Measurements from ENCODE around the gene HS3ST3B1. TPM values are rescaled to one million over a fixed set of nuclear protein-coding genes. Genes with fewer than 3 reads are reported as not detected.

Gene HS3ST3B1
- polyA plus RNA-seq, 1 of the 3 experiments (the other 2 are of a cell fraction) = 0.67 TPM

GRCh38 chr17:14294876-14295275, 6.0 kb upstream of the HS3ST3B1 start (continued):
- TF ChIP-seq REST (IDR thresholded peaks at IDR 0.05; ENCODE audit: low read depth, low read length) (no peak), MAX (IDR thresholded peaks at IDR 0.05; ENCODE audit: low read depth) (no peak), SMC3 (IDR thresholded peaks at IDR 0.05; ENCODE audit: low read depth, low read length) (no peak), EZH2phosphoT487 (IDR thresholded peaks at IDR 0.05; ENCODE audit: borderline replicate concordance, low read depth) (no peak), RXRA (IDR thresholded peaks at IDR 0.05; ENCODE audit: borderline replicate concordance, low read depth) (no peak), JUND (IDR thresholded peaks at IDR 0.05) (no peak)

GRCh38 chr17:14295676-14296075, 5.2 kb upstream of the HS3ST3B1 start:
- Histone ChIP-seq H3K27me3 (ENCODE audit: insufficient read depth) (peaks cover 61% of the 10 kb centered on the region), H3K4me3 (ENCODE audit: low read depth in 2 of 2, low read length in 1 of 2) (no peak overlapping the region), H3F3A (replicated peaks; ENCODE audit: insufficient read depth) (no peaks in the 10 kb centered on the region), H3K4me1 (ENCODE audit: control insufficient read depth in 1 of 2, insufficient read depth in 2 of 2, low read depth in 1 of 2, low read length in 1 of 2) (peaks cover 0 to 3% of the 10 kb centered on the region in 2 experiments; a peak in 2 of 4 replicates), H3K9me3 (no peaks in the 10 kb centered on the region), H3K9ac (no peak overlapping the region), H3K9me2 (no peaks in the 10 kb centered on the region), H2AFZ (ENCODE audit: low read depth) (no peak overlapping the region), H3K36me3 (replicated peaks in 1 of 2; ENCODE audit: control insufficient read depth in 1 of 2, insufficient read depth in 2 of 2, low read length in 1 of 2) (no peaks in the 10 kb centered on the region), H3K4me2 (no peak overlapping the region), H3K79me2 (ENCODE audit: insufficient read depth) (no peaks in the 10 kb centered on the region), H3K27ac (ENCODE audit: low read depth in 2 of 2, low read length in 1 of 2) (no peak overlapping the region), H4K20me1 (ENCODE audit: insufficient read depth) (no peaks in the 10 kb centered on the region)
- DNase-seq = no peak
- ChIA-PET CTCF (no interaction called here), POLR2A (no interaction called here)
- TF ChIP-seq MEF2A (IDR thresholded peaks at IDR 0.05; ENCODE audit: borderline replicate concordance, low read depth) (no peak), GATA2 (CRISPR knock-in tag; IDR thresholded peaks at IDR 0.05) (no peak), EP300 (IDR thresholded peaks at IDR 0.05; ENCODE audit: borderline replicate concordance in 1 of 2, low read depth in 1 of 2, low read length in 1 of 2) (no peak), NFIC (IDR thresholded peaks at IDR 0.05; ENCODE audit: borderline replicate concordance) (no peak), TAF1 (IDR thresholded peaks at IDR 0.05; ENCODE audit: borderline replicate concordance, low read depth, low read length) (no peak), EZH2phosphoT487 (IDR thresholded peaks at IDR 0.05; ENCODE audit: borderline replicate concordance, low read depth) (no peak), FOXJ3 (CRISPR knock-in tag; IDR thresholded peaks at IDR 0.05) (no peak), SIN3A (IDR thresholded peaks at IDR 0.05; ENCODE audit: borderline replicate concordance, low read depth, low read length) (no peak), FOXM1 (IDR thresholded peaks at IDR 0.05; ENCODE audit: low read depth) (no peak), REST (IDR thresholded peaks at IDR 0.05; ENCODE audit: low read depth, low read length) (no peak), MXI1 (IDR thresholded peaks at IDR 0.05; ENCODE audit: low read depth, low read length) (no peak), GABPA (IDR thresholded peaks at IDR 0.05; ENCODE audit: low read depth) (no peak), CHD2 (IDR thresholded peaks at IDR 0.05; ENCODE audit: low read length, partially characterized antibody) (no peak), RFX5 (IDR thresholded peaks at IDR 0.05; ENCODE audit: low read length) (no peak), RCOR1 (IDR thresholded peaks at IDR 0.05; ENCODE audit: low read length) (no peak), TCF12 (IDR thresholded peaks at IDR 0.05) (no peak)
- WGBS (ENCODE audit: low lambda C conversion rate) = 34% methylated on average over 9 of the region's 9 CpGs

Measured in SK-N-SH (cell line).